MM.1S (cell line): ENCODE data around the gene TSPYL4.

Source experiments
- CTCF ChIP-seq: fragments of 300-600 bp; sonication (generic); IDR thresholded peaks from 2 replicates; pipeline ENCODE4 v1.5.1; 2016; ENCODE audit warnings: antibody characterized with exemption, low read length, mixed read lengths
- EZH2 ChIP-seq: fragments of 300-600 bp; sonication (generic); optimal IDR thresholded peaks from 2 replicates; pipeline ENCODE3; 2017; ENCODE audit warnings: low read depth, mild to moderate bottlenecking, antibody characterized with exemption, low read length, mixed read lengths
- EZH2phosphoT487 ChIP-seq: fragments of 300-600 bp; sonication (generic); IDR thresholded peaks from 2 replicates; pipeline ENCODE4 v1.6.1; 2018; ENCODE audit warnings: antibody characterized with exemption, low read length

GRCh38 chr6:116205281-116205680 is 48.6 kb downstream of the TSPYL4 start:
- TF ChIP-seq CTCF (no peak), EZH2 (no peak), EZH2phosphoT487 (no peak)
